K562 (cell line): ENCODE measurements around the gene CENPP. TPM values are rescaled to one million over a fixed set of nuclear protein-coding genes. Genes with fewer than 3 reads are reported as not detected.

Experiments used
- FUS ChIP-seq: fragments of 200-400 bp; formaldehyde crosslinking; optimal IDR thresholded peaks from 2 replicates; pipeline ENCODE3; 2017; ENCODE audit warnings: low read depth, low read length
- GATA2 ChIP-seq: sonication (generic); formaldehyde crosslinking; IDR thresholded peaks from 2 replicates; pipeline ENCODE4 v1.4.0; 2020; ENCODE audit warnings: mild to moderate bottlenecking, missing genetic modification reagents
- HMG20B ChIP-seq: fragments of 250-450 bp; sonication (Bioruptor Pico); IDR thresholded peaks from 2 replicates; pipeline ENCODE4 v1.5.0; 2021; ENCODE audit warnings: mild to moderate bottlenecking
- RAD21 ChIP-seq, 2 experiments: fragments of 250-450 bp in 1 of 2; fragments of 450-650 bp in 1 of 2; sonication (Bioruptor Pico) in 1 of 2; formaldehyde crosslinking in 1 of 2; IDR thresholded peaks in 1 of 2; conservative IDR thresholded peaks in 1 of 2; 2 replicates each; pipeline versions ENCODE4 v1.4.0 to v1.8.0; 2020 to 2022; ENCODE audit warnings: mild to moderate bottlenecking in 2 of 2, moderate library complexity in 1 of 2
- SRSF1 ChIP-seq: fragments of 200-400 bp; formaldehyde crosslinking; IDR thresholded peaks from 2 replicates; pipeline ENCODE4 v1.6.1; 2017; ENCODE audit warnings: mild to moderate bottlenecking, low read depth, low read length, moderate library complexity
- polyA plus RNA-seq, 8 experiments: library from polyadenylated mRNA; depleted of rRNA in 4 of 8; stranded (reverse) in 5 of 8; unstranded in 3 of 8; fragments of >200 nt; fragmentation: Nextera tagmentation in 2 of 8; fragmentation: Illumina TruSeq in 1 of 8; extraction: Ambion mirVana in 2 of 8; extraction: Trizol in 1 of 8; gene quantifications; 2 replicates each; pipeline versions ENCODE4 v1.2.1 to v1.2.3, GENCODE V29; 2011 to 2014; ENCODE audit warnings: inconsistent platforms in 1 of 8, missing spikeins in 1 of 8
- total RNA-seq, 7 experiments: library from RNA; depleted of rRNA in 6 of 7; stranded (reverse); fragments of >200 nt in 6 of 7; fragmentation: Illumina TruSeq in 2 of 7; extraction: Trizol in 2 of 7; gene quantifications; 2 replicates each; pipeline versions ENCODE4 v1.2.1 to v1.2.3, GENCODE V29; 2011 to 2021; ENCODE audit warnings: low replicate concordance in 1 of 7
- TF ChIP-seq, protein P1 (sequence below): fragments of 250-450 bp; sonication (Bioruptor Pico); IDR thresholded peaks from 2 replicates; pipeline ENCODE4 v1.5.0; 2021; ENCODE audit warnings: mild to moderate bottlenecking, moderate library complexity
- TF ChIP-seq, protein P2 (sequence below): fragments of 450-650 bp; IDR thresholded peaks from 2 replicates; pipeline ENCODE4 v1.6.1; 2016; ENCODE audit warnings: low read depth, mild to moderate bottlenecking, moderate library complexity

The CENPP gene
- total and polyA plus RNA-seq, 9 of the 15 experiments (the other 6 are each of a cell fraction or from before 2014, with no cell fraction given), result 8.0 to 28.5 (median 17.9) TPM

DNA sequence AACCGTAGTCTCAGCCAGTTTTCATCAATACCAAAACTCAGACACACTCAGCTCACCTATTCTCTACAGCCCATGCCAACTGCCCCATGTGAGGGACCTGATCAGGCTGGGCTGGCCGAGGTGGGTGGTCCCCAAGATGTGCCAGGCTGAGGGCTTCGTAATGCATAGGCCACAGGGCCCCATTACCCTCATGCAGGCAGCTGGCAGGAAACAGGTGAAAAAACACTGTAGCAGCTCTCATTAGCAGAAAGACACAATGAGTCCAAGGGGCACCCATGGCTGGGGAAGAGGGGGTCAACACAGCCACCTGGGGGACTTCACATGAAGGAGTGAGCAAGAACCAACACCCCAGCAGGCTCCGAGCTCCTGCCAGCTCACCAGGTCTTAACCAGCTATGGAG is 336.0 kb downstream of the CENPP start (continued):
- TF ChIP-seq RAD21 (CRISPR knock-in tag; conservative IDR thresholded peaks at IDR 0.05 in 1 of 2, IDR thresholded peaks at IDR 0.05 in 1 of 2), result no peak
- TF ChIP-seq, protein P1, sequence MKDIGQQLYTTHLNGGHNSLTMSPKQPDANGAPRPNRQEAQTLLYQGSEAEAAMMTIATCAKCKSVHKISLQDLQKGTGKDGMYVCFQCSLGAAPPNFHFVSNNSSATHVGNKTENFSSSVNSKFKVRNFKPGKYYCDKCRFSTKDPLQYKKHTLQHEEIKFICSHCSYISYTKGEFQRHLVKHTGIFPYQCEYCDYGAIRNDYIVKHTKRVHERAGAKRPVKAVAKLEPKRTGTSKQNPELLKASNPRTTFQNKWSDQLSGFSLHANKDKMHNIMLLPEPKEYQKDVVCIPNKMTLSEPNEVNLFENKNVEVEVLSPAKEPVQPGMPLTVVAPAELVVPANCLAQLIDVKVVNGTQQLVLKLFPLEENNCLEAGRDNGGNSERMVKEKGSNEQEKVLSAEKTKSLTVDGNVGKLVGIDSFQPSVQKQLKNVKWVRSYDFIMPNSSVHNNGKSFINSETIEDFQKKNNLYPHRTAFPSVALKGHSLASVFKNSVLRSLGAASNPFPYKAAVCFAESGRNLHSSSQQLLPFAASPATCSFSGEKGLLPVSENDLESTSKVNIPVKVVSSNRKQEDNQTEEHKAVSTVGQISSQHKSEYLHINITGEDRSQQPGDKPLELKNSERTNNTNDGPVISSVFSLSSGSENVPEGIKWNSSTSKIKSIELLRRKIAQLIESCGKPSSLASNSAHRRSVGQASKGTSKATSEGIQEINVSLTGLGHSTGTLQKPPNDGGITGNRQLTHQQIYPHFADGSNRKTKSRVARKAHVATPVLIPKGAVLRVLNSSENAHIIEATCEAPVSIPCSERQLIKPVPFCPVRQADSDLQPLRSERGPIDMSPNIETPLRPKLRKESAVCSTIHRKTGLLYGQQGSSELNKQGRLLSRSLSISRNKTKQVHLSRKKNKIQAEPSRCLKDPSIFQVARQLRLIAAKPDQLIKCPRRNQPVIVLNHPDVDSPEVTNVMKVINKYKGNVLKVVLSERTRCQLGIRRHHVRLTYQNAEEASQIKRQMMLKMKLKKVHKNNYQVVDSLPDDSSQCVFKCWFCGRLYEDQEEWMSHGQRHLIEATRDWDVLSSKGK (CRISPR knock-in tag), result no peak
- TF ChIP-seq HMG20B (CRISPR knock-in tag), result no peak
- no peak for TF ChIP-seq GATA2 (CRISPR knock-in tag)
- TF ChIP-seq SRSF1, result no peak
- no peak for TF ChIP-seq FUS
- TF ChIP-seq, protein P2, sequence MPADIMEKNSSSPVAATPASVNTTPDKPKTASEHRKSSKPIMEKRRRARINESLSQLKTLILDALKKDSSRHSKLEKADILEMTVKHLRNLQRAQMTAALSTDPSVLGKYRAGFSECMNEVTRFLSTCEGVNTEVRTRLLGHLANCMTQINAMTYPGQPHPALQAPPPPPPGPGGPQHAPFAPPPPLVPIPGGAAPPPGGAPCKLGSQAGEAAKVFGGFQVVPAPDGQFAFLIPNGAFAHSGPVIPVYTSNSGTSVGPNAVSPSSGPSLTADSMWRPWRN, result no peak
- TF ChIP-seq, all 486 proteins: peak for 0
